Hepatic stellate cell (primary cell): ENCODE data around the gene LMF1.
A peak's percentile ranks its signal among the peaks of the same experiment; 100 is the strongest.
"Not testable (repeated sequence)": the region's sequence is repeated elsewhere in the genome, so short reads cannot be mapped to it uniquely, and the experiment has no call there.

ENCODE experiments used
- DNase-seq: peaks from one replicate; pipeline ENCODE4 v3.0.0; 2011; ENCODE audit warnings: low spot score

LMF1 gene

DNA sequence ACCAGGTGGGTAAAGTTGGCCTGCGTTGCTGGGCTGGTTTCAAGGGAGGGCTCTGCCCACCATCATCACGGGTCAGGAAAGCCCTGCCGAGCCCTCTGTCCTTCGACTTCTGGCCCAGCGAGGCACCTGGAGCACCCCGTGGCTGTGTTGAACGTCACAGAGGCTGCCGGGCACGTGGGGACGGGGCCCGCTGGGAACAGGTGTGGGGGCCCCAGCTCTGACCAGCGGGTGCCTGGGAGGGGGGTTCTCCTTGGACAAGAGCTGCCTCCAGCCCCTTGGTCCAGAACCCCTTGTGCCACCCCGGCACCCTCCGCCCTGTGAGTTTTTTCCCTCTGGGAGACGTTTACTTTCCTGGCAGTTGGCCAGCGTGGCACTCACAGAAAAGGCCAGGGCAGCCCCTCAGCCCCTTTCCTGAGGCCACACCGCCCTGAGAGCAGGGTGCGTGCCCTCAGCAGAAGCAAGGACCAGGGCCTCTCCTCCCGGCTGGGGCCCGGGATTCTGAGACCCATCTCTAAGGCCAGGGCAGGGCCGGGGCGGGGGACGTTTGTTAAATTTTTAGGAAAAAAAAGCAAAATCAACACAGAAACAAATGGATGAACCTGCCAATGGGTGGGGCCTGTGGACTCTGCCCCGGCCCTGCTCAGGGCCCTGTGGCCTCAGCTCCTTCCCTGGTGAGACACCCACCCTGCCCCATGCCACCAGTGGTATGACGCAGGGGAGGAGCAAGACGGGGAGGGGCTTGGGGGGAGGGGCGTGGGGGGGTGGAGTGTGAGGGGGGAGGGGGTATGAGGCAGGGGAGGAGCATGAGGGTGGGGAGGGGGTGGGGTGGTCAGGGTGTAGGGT is 139.0 kb downstream of the LMF1 start:
- DNase-seq, result no peak

GRCh38 chr16:830871-831570 is 139.8 kb downstream of the LMF1 start:
- DNase-seq, result no peak

GRCh38 chr16:830107-830870 is 140.5 kb downstream of the LMF1 start:
- DNase-seq, result no peak

GRCh38 chr16:828891-829290 is 141.9 kb downstream of the LMF1 start:
- DNase-seq, result no peak

DNA sequence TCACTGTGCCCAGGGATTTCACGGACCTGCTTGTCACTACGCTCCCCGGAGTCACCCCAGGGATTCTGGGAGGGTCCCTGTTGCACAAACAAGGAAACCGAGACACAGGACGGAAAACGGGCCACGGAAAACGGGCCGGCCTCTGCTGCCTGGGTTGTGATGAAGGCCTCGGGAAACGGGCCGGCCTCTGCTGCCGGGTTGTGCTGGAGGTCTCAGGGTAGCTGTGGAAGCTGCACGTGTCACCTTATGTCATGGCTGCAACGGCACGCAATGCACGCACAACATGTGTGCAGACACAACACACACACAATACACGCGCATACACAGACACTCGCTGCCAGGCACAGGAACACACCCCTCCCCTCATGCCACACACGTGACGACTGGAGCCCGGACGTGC is 143.3 kb downstream of the LMF1 start:
- DNase-seq, result no peak

DNA sequence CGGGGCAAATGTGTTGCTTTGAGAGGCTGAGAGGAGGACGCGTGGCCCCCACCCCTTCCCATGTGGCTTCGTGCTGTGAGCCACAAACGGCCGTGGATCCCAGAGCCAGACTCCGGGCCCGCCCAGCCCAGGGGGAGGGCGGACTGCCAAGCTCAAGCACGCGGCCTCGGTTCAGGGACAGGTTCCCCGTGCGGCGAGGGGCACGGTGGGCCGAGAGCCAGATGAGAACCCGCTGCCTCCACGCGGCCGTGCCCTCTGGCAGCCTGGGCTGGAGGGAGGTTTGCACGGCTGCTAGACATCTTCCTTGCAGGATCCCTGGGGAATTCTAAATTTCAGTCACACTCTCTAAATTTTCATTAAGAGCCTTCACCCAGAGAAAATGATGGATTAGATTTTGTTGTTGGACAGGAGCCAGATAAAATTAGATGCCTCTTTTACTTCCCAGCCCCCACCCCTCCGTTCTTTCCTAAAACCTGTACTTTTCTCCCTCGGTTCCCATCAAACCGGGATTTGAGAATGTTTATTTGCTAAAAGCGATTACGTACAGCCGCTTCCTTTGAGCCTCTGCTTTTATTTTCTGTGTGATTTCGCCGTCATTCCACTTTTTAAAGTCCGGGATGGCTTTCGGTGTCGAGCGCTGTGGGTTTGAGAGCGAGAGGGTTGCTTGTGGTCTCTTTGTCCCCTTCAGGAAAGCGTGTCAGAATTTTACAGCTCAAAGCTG is 145.3 kb downstream of the LMF1 start:
- DNase-seq, result peak; percentile 42

- DNase-seq, result no peak
These were observed 146.2 kb downstream of the LMF1 start for GRCh38 chr16:824601-825000.

- DNase-seq, result no peak
These were observed 146.6 kb downstream of the LMF1 start for GRCh38 chr16:824194-824593.

DNA sequence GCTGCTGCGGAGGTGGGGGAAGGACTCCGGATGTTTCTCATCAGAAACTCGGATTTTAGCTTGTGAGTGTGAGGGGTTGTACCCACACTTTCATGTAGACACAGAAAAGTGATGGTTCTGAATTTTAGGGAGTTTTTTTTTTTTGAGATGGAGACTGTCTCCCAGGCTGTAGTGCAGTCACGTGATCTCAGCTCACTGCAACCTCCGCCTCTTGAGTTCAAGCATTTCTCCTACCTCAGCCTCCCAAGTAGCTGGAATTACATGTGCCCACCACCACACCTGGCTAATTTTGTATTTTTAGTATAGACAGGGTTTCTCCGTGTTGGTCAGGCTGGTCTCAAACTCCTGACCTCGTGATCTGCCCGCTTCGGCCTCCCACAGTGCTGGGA is 147.9 kb downstream of the LMF1 start:
- no peak for DNase-seq

DNA sequence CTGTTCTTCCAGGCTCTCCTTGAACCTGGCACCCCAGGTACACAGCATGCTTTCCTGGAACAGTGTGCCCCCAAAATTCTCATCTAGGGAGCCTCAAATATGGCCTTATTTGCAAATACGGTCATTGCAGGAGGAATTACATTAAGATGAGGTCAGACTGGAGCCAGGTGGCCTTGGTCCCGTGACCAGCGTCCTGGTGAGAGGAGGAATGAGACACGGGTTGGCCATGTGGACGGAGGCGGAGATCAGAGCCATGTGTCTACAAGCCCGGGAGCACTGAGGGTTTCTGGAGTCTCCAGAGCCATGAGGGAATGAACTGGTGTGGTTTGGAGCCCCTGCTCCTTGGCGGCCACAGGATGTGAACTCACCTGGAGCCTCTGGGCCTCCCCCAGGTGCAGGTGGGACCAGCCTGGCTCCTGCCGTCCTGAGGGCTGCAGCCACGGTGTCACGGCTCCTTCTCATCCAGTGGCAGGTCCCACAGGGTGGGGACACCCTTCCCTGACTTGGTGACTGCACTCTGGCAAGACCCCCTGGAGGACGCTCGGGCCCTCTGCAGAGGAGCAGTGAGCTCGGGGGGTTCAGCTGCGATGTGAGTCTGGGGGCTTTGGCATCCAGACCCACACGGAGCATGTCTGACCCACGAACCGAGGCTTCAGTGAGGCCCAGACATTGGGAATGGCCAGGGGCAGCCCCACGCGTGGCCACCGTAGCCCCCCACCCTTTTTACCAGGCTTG is 148.4 kb downstream of the LMF1 start:
- DNase-seq, result no peak

DNA sequence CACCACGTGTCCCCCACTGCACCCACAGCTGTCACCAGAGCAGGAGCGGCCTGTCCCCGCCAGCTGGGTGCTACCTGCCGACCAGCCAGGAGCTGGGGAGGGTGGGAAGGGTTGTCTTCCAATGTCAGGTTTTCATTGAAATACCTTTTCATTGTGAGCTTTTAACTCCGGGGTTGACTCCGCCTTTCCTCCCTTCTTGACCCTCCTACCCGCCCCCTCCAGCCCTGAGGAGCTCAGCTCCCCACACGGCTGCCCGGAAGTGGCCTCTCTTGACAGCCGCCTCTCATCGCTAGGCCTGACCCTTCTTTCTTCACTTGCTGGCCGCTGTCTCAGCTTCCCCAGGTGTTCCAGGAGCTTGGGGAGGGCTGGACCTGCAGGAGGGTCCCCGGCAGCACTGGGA is 149.0 kb downstream of the LMF1 start:
- no peak for DNase-seq

DNA sequence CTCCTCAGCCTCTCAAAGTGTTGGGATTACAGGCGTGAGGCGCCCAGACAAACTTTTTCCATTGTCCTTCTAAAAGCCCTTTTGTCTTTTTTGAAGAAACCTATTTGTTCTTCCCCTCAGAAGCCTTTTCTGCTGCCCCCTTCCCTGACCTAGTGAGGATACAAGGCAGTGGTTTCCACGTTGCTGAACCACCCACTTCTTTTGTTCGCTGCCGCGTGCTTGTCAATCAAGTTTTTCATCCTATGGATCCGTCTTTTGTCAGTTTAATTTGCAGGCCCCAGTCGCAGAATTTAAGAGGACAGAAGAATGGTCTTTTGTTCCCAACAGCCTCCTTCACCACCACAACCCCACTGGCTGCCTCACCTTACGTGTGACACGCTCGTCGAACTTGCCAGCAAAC is 150.0 kb downstream of the LMF1 start:
- no peak for DNase-seq

GRCh38 chr16:820044-820408 is 150.8 kb downstream of the LMF1 start:
- DNase-seq, result not testable (repeated sequence)

DNA sequence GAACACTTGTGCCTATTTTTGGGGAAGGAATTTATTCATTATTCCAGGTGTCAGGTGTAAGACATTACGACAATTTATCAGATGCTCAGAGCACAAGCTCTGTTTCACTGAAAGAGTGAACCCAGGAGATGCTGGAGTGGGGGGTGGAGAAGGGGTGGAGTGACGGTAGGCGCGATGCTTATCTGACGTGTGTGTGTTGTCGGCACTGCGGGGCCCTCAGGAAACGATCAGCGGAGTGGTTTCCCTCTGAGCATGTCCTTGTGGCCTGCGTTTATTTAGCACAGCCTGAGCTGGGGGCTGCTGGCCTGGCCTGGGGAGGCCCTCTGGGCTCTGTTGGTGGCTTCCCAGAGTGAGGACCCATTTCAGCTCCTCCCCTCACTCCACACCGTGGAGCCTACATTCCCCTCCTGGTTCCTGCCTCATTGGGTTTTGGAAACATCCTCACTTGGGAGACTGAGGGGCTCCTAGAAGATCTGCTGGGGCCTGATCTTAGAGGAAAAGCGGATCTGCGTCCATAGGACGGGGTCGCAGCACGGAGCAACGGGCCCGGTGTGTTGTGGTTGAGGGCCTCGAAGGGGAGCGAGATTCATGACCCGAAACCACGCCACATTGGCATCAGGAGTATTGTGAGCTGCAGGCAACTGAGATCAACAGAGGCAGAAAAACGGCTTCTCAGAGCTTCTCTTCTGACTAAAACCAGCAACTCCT is 151.3 kb downstream of the LMF1 start:
- DNase-seq, result no peak

- DNase-seq, result no peak
These were observed 152.2 kb downstream of the LMF1 start for GRCh38 chr16:818592-818991.

DNA sequence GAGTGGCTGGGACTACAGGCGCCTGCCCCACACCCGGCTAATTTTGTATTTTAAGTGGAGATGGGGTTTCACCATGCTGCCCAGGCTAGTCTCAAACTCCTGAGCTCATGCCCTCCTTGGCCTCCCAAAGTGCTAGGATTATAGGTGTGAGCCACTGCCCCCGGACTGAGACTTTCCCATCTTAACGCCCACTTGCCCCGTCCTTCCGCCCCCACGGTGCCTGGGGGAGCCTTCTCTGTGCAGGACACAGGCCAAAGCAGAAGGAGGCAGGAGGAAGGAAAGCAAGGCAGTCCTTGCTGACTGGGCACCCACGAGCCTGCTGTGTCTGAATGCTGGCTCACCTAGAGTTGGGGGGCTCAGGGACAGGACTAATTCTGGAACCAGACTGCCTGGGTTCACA is 152.7 kb downstream of the LMF1 start:
- no peak for DNase-seq

DNA sequence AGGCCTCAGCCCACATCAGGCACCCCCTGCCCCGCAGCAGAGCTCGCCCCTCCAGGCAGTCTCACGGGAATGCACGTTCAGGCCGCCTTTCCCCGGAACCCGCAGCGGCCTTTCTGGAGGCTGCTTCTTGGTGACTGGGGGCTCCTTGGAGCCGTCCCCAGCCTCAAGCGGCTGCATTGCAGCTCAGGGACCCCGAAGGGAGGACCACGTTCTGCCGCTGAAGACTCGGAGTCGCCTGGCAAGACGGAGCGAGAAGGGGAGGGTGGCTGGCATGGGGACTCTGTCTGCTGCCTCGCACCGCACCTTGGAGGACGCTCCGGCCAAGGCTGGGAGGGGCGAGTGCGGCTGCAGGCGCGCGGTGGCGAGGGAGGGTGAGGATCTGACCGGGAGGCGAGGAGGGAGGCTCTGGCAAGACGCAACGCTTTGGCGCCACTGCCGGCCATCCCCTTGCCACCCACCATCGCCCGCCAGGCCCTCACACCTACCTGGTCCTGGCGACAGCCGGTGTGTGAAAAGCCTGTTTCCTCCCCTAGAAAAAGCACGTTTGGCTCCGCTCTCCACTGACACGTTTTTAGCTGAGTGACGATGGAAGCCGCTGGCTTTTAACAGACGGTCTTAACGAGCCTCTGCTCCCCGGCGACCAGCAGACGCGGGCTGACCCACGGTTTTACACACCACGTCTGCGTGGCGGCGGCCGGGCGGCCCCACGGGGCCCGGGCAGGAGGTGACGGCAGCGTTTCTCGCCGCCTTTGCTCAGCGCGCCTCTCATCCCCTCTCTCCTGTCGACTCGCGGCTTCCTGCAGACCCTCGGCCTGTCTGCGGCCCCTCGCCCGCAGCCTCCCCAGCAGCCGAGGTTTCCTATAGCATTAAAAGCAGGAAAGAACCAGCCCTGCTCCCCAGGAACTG is 153.5 kb downstream of the LMF1 start:
- no peak for DNase-seq

DNA sequence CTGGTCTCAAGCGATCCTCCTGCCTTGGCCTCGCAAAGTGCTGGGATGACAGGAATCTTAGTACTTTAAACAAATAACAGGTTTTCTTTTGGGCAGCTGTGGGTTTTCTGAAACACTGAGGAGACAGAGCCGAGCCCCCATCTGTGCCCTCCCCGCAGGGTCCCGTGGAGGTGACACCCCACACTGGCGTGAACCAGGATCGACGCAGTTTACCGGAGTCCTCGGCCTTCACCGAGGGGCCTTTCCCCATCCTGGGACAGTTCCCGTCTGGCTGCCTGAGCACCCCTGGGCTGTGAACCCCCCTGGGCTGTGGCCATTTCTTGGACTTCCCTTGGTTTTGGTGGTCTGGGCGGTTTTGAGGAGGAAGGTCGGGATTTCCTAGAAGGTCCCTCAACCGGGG is 154.9 kb downstream of the LMF1 start:
- no peak for DNase-seq

DNA sequence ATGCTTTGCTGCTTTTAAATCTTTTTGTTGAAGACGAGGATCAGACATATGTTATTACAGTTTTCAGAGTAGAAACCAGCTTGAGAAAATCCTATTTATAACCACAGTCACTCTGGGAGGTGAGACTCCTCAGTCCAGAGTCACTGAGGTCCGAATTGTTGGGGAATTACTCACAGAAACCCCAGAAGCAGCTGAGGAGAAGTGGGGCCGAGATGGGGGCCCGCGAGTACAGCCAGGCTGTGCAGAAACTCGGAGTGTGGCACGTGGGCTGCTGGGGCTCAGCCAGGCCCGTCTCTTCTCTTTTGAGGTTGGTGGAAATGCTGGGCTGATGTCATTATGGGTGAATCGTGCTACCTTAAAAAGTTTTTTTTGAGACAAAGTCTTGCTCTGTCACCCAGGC is 155.8 kb downstream of the LMF1 start:
- peak; percentile 77 for DNase-seq

DNA sequence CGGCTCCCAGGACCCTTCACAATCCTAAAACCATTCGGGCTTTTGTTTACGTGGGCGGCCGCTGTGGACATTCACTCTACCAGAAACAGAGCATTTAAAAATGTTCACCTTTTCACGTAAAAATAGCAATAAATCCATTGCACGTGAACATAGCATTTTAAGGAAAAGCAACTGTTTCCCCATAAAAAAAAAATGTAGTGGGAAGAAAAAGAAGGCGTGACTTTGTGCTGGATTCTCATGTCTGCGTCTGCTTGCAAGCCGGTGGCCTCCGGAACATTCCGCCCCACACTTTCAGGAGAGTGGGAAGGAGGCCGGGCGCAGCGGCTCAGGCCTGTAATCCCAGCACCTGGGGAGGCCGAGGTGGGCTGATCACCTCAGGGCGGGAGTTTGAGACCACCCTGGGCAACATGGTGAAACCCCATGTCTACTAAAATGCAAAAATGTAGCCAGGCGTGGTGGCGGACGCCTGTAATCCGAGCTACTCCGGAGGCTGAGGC is 156.8 kb downstream of the LMF1 start:
- DNase-seq, result no peak
